ENCODE data around the gene NGLY1.

NGLY1 gene

DNA sequence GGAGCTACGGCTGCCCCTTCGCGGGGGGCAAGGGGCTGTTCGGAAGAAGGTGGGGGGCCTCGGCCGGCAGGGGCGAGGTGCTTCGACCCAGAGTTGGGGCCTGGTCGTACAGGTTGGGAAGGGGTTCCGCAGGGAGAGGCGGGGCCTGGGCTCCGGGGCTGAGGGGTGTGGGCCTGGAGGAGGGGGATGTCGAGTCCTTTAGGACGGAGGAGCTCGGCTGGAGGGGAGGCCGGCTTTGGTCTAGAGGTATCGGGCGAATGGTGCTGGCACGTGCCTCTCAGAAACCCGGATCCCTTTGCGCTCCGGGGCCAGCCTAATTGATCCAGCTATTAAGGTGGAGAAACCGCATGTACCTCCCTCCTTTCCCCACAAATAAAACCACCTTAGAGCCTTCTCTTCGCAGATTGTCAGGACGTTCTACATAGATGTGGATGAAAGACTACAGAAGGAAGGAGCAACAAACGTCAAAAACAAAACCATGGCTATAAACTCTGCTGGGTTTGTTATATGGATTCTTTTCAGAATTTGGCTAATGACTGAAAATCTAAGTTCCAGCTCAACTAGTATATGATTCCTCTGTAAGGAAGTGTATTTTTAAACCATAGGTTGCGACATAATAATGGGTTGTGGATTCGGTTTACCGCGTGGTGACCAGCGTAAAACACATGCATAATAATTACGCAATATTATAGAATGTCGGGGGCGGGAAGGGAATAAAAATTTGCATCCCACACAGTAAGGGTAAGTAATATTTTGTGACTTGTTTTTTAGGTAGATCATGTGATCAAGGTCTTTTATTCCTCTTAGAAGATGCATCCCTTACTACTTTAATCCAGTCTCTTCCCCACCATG lies 644 bp upstream of the NGLY1 start:
- DNase-seq: no peak

DNA sequence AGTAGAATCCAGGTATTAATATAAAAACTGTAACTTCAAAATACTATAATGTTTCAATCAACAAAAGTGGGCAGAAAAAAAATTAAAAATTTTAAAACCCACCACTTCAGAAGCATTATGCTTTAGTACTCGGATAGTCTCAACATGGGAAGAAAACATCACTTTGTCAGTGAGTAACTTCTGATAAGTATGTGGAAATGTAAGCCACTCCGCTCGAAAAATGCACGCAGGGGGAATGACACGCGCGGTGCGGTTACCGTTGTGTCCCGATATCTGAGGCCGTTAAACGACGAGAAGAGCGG lies 656 bp downstream of the NGLY1 start:
- DNase-seq: no peak

DNA sequence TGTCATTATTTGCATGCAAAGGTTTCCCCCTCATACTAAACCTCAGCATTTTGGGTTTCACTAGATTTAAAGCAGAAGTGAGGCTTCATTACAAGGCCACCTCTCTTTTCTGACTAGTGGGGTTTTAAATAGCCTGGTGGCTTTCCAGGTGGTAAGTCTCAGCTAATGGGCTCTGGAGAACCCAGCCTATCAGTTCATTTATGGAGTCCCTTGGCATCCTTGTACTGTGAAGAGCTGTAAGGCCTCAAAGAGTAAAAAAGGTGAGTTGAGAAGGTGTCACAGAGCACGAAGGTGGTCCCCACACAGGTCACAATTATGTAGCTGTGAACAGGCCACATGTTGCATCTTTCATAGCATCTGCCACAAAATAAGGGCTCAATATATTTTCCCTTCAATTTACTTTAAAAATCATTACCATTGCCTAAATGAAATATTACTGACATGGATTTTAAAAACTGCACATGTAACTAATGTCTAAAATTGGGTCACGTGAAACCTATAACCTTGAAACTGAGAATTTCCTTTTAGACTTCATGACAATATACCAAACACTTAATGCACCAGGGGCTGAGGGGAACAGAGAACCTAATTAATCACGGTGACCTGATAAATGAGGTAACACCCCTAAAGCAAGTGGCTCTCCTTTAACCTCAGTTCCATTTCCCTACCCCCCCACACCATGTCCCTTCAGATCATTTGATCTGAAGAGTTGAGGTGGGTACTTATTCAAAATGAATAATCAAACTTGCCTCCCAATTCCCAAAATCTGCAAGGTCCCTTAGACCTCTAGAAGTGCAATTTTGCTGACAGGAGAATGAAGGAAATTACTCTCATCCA lies 1.3 kb downstream of the NGLY1 start:
- no peak for DNase-seq

DNA sequence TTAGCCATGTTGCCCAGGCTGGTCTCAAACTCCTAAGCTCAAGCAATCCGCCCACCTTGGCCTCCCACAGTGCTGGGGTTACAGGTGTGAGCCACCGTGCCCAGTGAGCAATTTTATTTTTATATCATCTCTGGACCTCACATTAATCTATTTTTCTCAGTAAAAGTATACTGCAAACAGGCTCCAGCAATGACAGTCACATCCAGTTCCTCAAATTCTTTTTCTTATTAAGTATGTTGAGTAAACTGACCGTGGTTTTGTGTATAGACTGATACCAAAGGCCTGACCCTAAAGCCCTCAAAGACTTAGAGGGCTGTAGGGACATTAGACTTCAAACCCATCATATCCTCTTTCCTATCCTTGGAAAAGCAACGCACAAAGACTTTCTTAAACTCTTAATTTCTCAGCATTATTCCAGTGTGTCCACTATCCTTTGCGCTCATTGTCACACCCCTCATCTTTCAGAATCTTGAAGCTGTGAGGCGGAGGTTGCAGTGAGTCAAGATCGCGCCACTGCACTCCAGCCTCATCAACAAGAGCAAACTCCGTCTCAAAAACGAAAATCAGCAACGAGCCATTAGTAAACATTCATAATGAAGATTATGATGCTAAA lies 2.0 kb downstream of the NGLY1 start:
- DNase-seq: no peak

DNA sequence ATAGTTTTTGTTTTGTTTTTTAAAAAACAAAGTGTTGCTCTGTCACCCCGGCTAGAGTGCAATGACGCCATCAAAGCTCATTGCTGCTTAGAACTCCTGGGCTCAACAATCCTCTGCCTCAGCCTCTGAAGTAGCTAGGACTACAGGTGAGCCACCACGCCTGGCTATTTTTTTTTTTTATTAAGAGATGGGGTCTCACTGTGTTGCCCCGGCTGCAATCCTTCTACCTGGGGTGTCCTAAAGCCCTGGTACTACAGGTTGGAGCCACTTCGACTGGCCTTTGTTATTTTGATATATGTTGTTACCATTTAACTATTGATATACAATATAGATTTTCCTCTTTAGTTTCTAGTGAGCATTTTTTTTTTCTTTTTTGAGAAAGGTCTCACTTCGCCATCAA lies 2.6 kb downstream of the NGLY1 start:
- no peak for DNase-seq

DNA sequence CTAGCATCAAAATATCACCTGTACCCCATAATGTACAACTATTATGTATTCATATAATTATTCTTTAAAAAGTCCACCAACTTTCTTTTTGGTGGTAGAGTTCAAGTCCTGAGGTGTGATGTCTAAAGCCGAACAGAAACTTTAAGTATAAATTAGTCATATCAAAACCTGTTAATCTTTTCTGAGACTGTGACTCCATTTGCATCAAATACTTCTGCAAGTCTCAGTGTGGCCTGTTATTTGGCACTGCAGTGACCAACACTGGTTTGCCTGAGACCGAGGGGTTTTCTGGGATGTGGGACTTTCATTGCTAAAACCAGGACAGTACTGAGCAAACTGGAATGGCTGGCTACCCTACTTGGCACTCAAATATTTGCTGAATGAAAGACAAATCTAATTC lies 7.3 kb downstream of the NGLY1 start:
- DNase-seq: no peak

DNA sequence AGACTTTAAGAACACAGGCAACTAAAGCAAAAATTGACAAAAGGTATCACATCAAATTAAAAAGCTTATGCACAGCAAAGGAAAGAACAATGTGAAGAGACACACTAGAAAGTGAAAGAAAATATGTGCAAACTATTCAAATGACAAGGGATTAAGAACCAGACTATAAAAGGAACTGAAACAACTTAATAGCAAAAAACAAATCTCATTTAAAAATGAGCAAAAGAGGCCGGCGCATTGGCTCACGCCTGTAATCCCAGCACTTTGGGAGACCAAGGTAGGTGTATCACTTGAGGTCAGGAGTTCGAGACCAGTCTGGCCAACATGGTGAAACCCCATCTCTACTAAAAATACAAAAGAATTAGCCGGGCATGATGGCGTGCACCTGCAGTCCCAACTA lies 14.4 kb downstream of the NGLY1 start:
- DNase-seq: no peak

DNA sequence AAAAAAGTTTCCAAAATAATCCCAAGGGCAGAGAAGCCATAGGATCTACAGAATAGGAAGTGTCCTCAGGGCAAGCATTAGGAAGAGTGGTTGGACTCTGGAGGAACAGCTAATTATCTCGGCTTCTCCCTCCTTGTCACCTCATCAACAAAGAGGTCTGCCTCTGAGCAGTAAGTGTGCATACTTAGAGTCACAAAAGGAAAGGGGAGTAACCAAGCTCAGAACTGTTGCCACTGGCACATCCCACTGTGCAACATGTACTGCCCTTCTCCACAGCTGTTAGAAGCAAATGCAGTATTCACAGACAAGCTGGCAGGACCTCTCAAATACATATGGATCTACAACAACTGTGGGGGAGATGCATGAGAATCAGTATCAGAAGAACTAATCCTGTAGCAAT lies 31.5 kb downstream of the NGLY1 start:
- DNase-seq: no peak

DNA sequence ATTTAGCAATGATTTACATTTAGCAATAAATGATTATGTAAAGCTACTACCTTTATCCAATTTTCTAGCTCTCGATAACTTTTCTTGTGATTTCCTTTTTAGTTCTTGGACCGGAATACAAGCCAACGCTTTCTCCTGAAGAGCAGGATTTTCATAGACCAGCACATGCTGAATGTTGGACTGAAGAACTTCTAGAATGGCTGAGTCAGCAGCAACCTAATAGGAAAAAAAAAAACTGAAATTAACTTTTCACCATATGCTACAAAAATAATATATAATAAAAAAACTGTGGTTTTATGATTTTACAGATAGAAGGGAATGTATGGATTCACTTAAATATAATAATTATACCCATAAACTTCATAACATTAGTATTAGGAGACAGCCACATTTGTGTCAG lies 32.2 kb downstream of the NGLY1 start:
- DNase-seq: no peak

DNA sequence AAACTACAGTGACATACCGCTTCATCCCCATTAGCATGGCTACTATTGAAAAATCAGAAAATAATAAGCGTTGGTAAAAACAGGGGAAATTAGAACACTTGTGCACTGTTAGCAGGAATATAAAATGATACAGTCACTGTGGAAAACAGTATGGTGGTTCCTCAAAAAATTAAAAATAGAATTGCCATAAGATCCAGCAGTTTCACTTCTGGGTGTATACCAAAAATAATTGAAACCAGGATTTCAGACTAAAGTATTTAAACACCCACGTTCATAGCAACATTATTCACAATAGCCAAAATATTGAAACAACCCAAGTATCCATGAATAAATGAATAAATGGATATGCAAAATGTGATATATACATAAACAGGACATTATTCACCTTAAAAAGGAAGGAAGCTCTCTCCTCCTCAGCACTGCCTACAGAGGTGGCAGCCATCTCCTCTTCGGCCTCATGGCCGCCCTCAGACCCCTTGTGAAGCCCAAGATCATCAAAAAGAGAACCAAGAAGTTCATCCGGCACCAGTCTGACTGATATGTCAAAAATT lies 34.1 kb downstream of the NGLY1 start:
- DNase-seq: no peak

DNA sequence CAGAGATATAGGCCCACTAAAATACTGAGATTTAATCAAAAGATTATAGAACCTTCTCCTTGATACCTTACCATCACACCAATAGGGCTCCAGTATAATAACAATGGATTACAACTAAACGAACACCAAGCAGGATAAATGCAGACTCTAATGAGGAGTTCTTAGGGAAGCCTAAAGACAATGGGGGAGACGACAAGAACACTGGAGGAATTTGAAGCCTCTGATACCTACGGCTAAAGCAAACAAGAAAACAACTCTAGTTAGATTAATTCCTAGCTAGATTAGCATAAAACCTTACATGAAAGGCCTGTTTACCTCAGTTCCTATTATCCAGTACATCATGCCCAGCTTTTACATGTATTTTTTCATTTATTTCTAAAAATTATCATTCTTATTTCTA lies 35.1 kb downstream of the NGLY1 start:
- DNase-seq: no peak

DNA sequence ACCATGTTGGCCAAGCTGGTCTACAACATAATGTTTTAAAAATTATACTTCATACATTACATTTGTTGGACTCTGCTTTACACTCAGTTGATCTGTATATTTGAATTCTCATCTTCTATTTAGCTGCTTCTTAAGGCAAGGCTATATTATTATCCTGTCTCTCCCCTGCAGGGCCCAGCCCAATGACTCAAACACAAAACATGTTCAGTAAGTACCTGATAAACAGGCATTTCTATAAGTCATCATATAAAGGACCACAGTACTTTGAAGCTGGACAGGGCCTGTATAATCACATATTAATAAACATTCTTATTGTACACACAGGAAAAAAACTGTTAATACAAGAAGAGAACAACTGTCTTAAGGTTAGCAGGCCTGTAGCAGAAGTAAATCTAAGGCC lies 36.2 kb downstream of the NGLY1 start:
- no peak for DNase-seq

DNA sequence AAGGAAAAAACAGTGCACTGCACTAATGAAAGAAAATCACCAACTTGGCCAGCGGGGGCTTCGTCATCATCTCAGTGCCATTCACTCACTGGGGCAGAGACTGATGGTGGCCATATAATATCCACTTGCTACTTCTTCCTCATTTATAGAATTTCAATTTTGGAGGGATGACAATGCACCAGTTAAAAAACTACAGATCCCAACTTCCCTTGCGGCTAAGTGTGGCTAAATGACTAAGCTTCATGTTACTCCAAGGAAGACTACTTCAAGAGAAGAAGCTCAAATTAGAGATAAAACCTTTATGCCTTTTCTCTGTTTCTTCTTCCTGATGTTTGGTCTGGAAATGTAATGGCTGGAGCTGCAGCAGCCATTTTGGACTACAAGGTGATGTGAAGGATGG lies 38.8 kb downstream of the NGLY1 start:
- no peak for DNase-seq

DNA sequence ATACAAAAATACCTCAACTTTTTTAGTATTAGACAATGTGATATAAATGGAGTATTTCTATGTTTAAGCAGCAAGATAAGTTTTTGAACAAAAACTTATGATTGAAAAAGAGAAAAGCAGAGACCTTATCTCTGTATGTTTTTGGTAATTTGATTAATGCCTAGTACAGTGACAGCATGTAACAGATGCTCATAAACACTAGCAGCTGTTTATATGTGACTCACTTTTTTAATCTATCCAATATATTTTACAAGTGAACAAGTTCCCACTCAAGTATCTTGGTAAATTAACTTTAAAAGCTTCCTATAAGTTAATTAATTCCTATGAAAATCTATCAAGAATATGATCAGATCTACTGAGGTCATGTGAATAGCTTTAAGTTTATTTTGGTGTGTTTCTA lies 55.1 kb downstream of the NGLY1 start:
- no peak for DNase-seq

DNA sequence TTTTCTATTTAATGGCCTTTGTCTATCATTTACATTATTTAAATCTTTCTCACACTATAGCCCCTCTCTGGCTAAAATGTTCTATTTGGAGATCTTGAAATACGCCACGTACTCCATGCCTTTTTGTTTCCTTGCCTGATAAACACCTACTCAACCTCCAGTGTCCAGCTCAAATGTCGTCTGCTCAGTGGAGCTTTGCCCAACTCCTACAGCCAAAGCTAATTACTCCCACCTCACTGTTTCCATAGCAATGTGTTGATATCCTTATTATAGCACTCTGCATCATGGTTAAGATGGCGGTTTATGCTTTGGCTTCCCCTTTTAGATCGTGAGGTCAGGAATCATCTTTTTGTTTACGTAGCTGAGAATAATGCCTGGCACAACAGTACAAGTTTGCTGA lies 55.9 kb downstream of the NGLY1 start:
- no peak for DNase-seq

DNA sequence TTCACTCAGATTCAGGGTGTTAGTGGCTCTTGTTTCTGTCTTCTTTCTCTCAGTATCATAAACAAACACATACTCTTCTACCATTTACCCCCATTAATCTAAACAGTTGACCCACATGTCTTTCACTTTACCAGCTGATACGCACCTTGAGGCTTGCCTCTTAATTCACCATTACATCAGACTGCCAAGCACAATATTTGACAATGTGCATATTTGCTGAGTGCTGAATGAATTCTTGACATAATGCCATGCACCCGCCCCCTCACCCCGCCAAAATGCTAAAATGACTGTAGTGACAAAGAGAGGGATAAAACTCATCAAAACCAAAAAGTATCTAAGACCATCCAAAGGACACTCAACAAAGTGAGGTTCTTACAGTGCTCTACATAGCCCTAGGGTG lies 57.4 kb downstream of the NGLY1 start:
- no peak for DNase-seq

DNA sequence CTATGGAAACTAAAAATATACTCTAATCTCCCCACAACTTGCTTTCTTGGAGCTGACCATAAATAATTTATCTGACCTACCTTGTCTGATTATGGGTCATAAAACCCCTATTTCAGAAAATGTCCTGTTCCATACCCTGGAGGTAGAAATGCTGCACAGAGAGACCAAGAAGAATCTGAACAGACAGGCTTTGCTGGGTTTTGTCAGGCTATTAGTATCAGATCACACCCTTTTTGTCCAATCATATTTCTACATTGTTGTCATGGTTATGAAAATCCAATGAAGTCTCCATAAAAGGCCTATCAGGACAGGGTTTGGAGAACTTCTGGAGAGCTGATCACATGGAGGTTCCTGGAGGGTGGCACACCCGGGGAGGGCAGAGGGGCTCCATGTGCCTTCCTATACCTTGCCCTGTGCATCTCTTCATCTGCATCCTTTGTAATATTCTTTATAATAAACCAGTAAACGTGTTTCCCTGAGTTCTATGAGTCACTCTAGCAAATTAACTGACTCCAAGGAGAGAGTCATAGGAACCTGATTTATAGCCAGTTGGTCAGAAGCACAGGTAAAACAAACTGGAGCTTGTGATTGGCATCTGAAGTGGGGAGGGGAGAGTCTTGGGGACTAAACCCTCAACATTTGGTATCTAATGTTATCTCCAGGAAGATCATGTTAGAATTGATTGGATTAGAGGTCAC lies 58.1 kb downstream of the NGLY1 start:
- DNase-seq: no peak

DNA sequence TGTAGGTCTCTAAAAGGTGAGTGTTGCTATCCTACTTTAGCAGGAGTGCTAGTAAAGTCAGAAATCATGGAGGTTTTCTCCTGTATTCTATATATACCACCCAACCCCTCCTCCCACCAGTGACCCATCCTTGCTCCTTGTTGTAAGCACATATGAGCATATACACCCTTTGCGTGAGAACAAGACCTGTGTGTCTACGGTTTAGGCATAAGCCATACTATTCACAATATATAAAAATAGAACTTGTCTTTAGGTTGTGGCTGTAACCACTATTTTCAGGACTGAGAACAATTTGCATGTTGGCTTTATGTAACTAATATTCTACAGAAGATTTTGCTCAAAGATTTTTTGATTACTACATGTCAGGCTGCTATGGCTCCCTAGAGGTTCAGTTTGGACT lies 59.4 kb downstream of the NGLY1 start:
- no peak for DNase-seq

DNA sequence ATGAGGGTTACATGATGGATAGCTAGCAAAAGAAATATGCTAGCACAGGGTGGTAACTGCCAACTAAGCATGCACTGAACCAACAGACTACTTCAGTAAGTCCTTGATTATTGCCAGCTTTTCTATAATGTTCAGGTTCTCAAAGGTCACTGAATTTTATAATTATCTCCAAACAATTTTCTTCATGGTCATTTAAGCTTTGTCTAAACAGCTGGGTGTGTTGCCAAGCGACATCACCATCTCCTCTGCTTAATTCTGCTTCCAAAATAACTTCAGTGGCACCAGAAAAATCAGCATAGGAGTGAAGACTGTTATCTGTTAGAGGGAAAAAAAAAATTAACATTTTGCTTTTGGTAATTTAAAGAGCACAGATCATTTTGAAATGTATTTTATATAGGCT lies 63.9 kb downstream of the NGLY1 start:
- DNase-seq: no peak

DNA sequence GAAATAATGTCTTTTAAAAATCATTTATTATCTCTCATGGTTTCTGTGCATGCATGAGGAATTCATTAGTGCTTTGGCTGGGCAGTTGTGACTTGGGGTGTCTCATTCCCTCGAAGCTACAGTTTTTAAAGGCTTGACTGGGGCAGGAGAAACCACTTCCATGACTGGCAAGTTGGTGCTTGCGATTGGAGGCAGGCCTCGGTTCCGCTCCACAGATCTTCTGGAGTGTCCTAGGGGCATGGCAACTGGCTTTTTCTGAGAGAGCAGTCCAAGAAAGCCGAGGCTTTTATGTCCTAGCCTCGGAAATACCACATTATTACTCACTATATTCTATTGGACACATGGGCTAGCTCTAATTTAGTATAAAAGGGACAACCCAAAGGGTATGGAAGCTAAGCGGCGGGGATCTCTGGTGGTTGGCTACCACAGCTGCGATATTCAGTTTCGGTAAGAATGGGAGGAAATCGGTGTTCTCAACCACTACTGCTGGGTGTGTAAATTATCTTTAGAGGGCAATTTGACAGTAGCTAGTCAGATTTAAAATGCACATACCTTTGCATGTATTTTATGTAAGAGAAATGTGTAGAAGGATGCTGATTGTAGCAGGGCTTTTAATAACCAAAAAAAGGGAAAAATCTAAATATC lies 69.8 kb downstream of the NGLY1 start:
- DNase-seq: no peak

DNA sequence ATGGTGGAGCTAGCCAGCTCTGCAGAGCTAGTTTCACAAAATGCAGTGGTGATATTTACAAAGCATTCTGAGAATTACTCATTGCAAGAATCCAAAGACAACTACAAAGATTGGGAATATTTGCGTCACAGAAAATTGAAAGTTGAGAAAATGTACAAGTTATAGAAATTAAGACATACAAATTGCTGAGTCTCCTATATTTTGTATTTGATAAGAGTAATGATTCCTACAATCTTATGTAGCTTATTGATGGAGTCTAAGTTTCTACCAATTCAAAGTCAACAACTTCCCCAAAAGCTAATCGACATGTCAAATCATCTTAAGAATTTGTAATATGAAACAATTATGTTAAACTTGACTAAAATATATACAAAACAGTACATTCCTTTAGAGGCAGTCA lies 72.2 kb downstream of the NGLY1 start:
- no peak for DNase-seq

DNA sequence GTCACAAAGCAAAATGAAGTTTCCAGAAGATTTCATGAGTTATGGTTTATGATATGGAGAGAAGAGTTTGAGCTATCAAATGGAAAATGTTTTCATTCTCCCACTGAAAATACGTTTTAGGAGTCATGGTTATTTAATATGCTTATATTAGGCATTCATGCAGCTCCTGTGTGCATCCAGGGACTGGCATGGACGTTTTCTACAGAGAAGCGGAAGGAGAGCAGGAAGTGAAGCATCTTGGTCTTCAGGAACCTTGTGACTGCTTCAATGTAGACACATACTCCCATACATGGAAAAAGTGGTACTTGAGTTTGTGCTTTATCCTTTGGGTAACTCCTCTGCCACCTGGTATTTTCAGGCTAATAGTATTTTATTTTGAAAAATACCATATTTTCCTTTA lies 75.2 kb downstream of the NGLY1 start:
- DNase-seq: no peak
